Stimulated activated CD4-positive, alpha-beta T cell treated with anti-CD3 and anti-CD28 coated beads, Interleukin-4, amount 100 ng/mL, for 1 hour (primary cell): ENCODE measurements around the gene MAP7D3.

Source experiments
- DNase-seq: peaks from one replicate; pipeline ENCODE4 v3.0.0-alpha.2; 2020

MAP7D3 gene

GRCh38 chrX:136203438-136203837 lies 47.8 kb downstream of the MAP7D3 start:
- no peak for DNase-seq

- no peak for DNase-seq
These were observed 48.3 kb downstream of the MAP7D3 start for GRCh38 chrX:136202889-136203288.

GRCh38 chrX:136201601-136202000 lies 49.6 kb downstream of the MAP7D3 start:
- no peak for DNase-seq

GRCh38 chrX:136200466-136200865 lies 50.7 kb downstream of the MAP7D3 start:
- no peak for DNase-seq

GRCh38 chrX:136199365-136199764 lies 51.8 kb downstream of the MAP7D3 start:
- DNase-seq = no peak

GRCh38 chrX:136198678-136199243 lies 52.4 kb downstream of the MAP7D3 start:
- no peak for DNase-seq

- no peak for DNase-seq
These were observed 53.2 kb downstream of the MAP7D3 start for GRCh38 chrX:136198010-136198409.

GRCh38 chrX:136196691-136197155 lies 54.5 kb downstream of the MAP7D3 start:
- DNase-seq = no peak

- no peak for DNase-seq
These were observed 56.0 kb downstream of the MAP7D3 start for GRCh38 chrX:136195247-136195646.

GRCh38 chrX:136194536-136194935 lies 56.7 kb downstream of the MAP7D3 start:
- DNase-seq = no peak

- DNase-seq = no peak
These were observed 57.4 kb downstream of the MAP7D3 start for GRCh38 chrX:136193771-136194170.

- no peak for DNase-seq
These were observed 58.3 kb downstream of the MAP7D3 start for GRCh38 chrX:136192839-136193414.

- no peak for DNase-seq
These were observed 59.1 kb downstream of the MAP7D3 start for GRCh38 chrX:136192135-136192534.

- DNase-seq = no peak
These were observed 60.0 kb downstream of the MAP7D3 start for GRCh38 chrX:136191171-136191570.

GRCh38 chrX:136190038-136190713 lies 61.0 kb downstream of the MAP7D3 start:
- DNase-seq = no peak

GRCh38 chrX:136189222-136189621 lies 62.0 kb downstream of the MAP7D3 start:
- no peak for DNase-seq

- DNase-seq = no peak
These were observed 65.2 kb downstream of the MAP7D3 start for GRCh38 chrX:136186023-136186413.

- DNase-seq = no peak
These were observed 65.7 kb downstream of the MAP7D3 start for GRCh38 chrX:136185401-136186022.

- DNase-seq = no peak
These were observed 67.3 kb downstream of the MAP7D3 start for GRCh38 chrX:136183917-136184316.

GRCh38 chrX:136183172-136183571 lies 68.0 kb downstream of the MAP7D3 start:
- DNase-seq = no peak

- no peak for DNase-seq
These were observed 68.8 kb downstream of the MAP7D3 start for GRCh38 chrX:136182414-136182813.

- DNase-seq = no peak
These were observed 72.1 kb downstream of the MAP7D3 start for GRCh38 chrX:136179133-136179532.

- DNase-seq = no peak
These were observed 74.8 kb downstream of the MAP7D3 start for GRCh38 chrX:136176399-136176825.

GRCh38 chrX:136171420-136171819 lies 79.8 kb downstream of the MAP7D3 start:
- no peak for DNase-seq
